Stomach smooth muscle (tissue), 2 donors: Measurements from ENCODE around the gene MUCL1.

Source experiments
- H3K27ac ChIP-seq: one replicate; pipeline ENCODE4 v1.7.0; 2013; ENCODE audit warnings: mild to moderate bottlenecking, low read length, inconsistent platforms
- H3K27me3 ChIP-seq, 2 donors: one replicate each; pipeline ENCODE4 v1.7.0; 2013; ENCODE audit warnings: low read length in 2 of 2; ENCODE audit not compliant: insufficient read depth in 2 of 2, control insufficient read depth in 1 of 2
- H3K36me3 ChIP-seq, 2 donors: one replicate each; pipeline ENCODE4 v1.7.0; 2013; ENCODE audit warnings: low read length in 2 of 2; ENCODE audit not compliant: control insufficient read depth in 2 of 2, insufficient read depth in 2 of 2
- H3K4me1 ChIP-seq: one replicate; pipeline ENCODE4 v1.7.0; 2013; ENCODE audit warnings: low read length; ENCODE audit not compliant: control insufficient read depth, insufficient read depth
- H3K4me3 ChIP-seq, 2 donors: one replicate each; pipeline ENCODE4 v1.7.0; 2013; ENCODE audit warnings: low read length in 2 of 2
- H3K9ac ChIP-seq, 2 donors: one replicate each; pipeline ENCODE4 v1.7.0; 2013; ENCODE audit warnings: low read length in 2 of 2, mild to moderate bottlenecking in 1 of 2
- H3K9me3 ChIP-seq, 2 donors: one replicate each; pipeline ENCODE4 v1.7.0; 2013; ENCODE audit warnings: low read length in 2 of 2; ENCODE audit not compliant: control insufficient read depth in 2 of 2
- donor health status: healthy.
- donor health status: Pancreatic carcinoma.

The MUCL1 gene

DNA sequence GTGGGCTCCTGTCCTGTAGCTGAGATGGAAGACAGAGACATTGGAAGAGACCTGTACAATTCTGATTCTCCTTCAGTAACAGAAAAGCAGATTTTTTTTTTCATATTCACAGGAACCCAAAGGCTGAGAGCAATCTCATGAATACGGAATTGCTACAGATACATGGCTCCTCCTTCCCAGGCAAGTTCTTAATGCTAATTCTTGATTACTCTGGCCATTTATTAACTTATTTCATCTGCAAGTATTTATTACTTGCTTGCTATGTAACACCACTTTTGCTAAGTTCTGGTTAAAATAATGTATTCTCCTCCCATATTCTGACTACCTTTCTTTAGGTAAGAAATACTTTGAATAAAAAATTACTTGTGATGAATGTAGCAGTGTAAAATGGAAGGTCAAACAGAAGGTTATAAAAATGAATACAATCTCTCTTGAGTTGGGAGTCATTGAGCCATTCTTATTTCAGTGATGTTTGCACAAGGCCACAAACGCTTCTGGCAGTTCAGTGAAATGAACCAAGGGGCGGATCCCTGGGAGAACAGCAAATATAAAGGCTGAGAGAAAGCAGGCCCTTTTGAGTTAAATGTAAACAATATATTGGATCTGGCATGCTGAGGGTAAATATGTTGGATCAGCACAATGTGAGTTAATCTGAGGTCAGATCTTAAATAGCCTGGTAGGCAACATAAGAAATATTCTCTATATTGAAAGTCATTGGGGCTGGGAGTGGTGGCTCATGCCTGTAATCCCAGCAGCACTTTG, 37.6 kb downstream of the MUCL1 start:
- Histone ChIP-seq H3K9ac (no peak overlapping the region), H3K4me1 (no peaks in the 10 kb centered on the region), H3K27me3 (no peaks in the 10 kb centered on the region), H3K4me3 (no peak overlapping the region), H3K36me3 (no peaks in the 10 kb centered on the region), H3K9me3 (no peaks in the 10 kb centered on the region), H3K27ac (no peak overlapping the region)
